ENCODE data around the gene IFNAR1. TPM values are rescaled to one million over a fixed set of nuclear protein-coding genes. Genes with fewer than 3 reads are reported as not detected.

IFNAR1 gene
- total and polyA plus RNA-seq, 9 of the 15 experiments (the other 6 are each of a cell fraction or from before 2014, with no cell fraction given) = 8.6 to 31.8 (median 14.8) TPM

DNA sequence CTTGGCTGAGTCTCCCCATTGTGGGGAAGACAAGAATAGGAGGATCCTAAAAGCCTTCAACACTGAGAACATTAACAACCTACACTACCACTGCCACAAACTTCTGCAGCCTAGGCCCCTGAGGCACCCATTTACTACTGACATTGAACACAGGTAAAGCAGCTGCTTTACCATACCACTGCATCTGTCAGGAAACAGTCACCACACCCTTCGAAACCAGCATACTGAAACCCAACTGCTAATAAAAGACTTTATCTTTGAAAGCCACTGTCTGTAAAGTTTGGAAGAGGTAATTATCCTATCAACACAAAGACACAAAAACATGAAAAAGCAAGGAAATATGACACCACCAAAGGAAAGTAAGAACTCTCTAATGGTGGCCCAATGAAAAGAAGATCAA, 7.4 kb downstream of the IFNAR1 start (continued):
- TF ChIP-seq HDAC2 (IDR thresholded peaks at IDR 0.05) (no peak), SREBF2 (CRISPR knock-in tag; IDR thresholded peaks at IDR 0.05) (no peak), CHD4 (IDR thresholded peaks at IDR 0.05; ENCODE audit: insufficient read depth, insufficient replicate concordance, low read depth, low read length, poor library complexity, severe bottlenecking) (no peak), FOXP1 (CRISPR knock-in tag; IDR thresholded peaks at IDR 0.05) (no peak), ZKSCAN8 (CRISPR knock-in tag; IDR thresholded peaks at IDR 0.05) (no peak), CBX8 (IDR thresholded peaks at IDR 0.05; ENCODE audit: borderline replicate concordance, extremely low read depth, low read depth, low read length, poor library complexity, severe bottlenecking) (no peak), ARID2 (IDR thresholded peaks at IDR 0.05) (no peak), ERF (CRISPR knock-in tag; IDR thresholded peaks at IDR 0.05) (no peak), MEF2D (tag; conservative IDR thresholded peaks at IDR 0.05; ENCODE audit: low read depth) (no peak), SOX6 (IDR thresholded peaks at IDR 0.05) (peak; percentile 55), ZNF699 (CRISPR knock-in tag; IDR thresholded peaks at IDR 0.05; ENCODE audit: insufficient replicate concordance) (no peak), PCBP2 (IDR thresholded peaks at IDR 0.05; ENCODE audit: low read depth, low read length, poor library complexity, severe bottlenecking) (no peak), CCNT2 (IDR thresholded peaks at IDR 0.05; ENCODE audit: borderline replicate concordance, extremely low read depth, insufficient read length, low read depth, low read length) (no peak), CBFA2T2 (conservative IDR thresholded peaks at IDR 0.05) (peak; percentile 71), ZNF324 (CRISPR knock-in tag; IDR thresholded peaks at IDR 0.05) (no peak), FOXK2 (conservative IDR thresholded peaks at IDR 0.05 in 1 of 2, IDR thresholded peaks at IDR 0.05 in 1 of 2; ENCODE audit: low read depth in 2 of 2) (0 out of 4 replicates have a peak, but pooled peaks of 1 of the 2 experiments have one; percentile 41), BRF1 (IDR thresholded peaks at IDR 0.05; ENCODE audit: borderline replicate concordance, extremely low read depth, insufficient read length) (no peak), DIDO1 (tag; IDR thresholded peaks at IDR 0.05; ENCODE audit: low read depth) (no peak), STAT5B (CRISPR knock-in tag; IDR thresholded peaks at IDR 0.05) (no peak), ZBTB1 (CRISPR knock-in tag; IDR thresholded peaks at IDR 0.05; ENCODE audit: borderline replicate concordance, low read depth) (no peak), NFATC3 (IDR thresholded peaks at IDR 0.05) (no peak)
- TF ChIP-seq, protein P1, sequence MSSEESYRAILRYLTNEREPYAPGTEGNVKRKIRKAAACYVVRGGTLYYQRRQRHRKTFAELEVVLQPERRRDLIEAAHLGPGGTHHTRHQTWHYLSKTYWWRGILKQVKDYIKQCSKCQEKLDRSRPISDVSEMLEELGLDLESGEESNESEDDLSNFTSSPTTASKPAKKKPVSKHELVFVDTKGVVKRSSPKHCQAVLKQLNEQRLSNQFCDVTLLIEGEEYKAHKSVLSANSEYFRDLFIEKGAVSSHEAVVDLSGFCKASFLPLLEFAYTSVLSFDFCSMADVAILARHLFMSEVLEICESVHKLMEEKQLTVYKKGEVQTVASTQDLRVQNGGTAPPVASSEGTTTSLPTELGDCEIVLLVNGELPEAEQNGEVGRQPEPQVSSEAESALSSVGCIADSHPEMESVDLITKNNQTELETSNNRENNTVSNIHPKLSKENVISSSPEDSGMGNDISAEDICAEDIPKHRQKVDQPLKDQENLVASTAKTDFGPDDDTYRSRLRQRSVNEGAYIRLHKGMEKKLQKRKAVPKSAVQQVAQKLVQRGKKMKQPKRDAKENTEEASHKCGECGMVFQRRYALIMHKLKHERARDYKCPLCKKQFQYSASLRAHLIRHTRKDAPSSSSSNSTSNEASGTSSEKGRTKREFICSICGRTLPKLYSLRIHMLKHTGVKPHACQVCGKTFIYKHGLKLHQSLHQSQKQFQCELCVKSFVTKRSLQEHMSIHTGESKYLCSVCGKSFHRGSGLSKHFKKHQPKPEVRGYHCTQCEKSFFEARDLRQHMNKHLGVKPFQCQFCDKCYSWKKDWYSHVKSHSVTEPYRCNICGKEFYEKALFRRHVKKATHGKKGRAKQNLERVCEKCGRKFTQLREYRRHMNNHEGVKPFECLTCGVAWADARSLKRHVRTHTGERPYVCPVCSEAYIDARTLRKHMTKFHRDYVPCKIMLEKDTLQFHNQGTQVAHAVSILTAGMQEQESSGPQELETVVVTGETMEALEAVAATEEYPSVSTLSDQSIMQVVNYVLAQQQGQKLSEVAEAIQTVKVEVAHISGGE (CRISPR knock-in tag; IDR thresholded peaks at IDR 0.05) = no peak
- TF ChIP-seq, protein P2, sequence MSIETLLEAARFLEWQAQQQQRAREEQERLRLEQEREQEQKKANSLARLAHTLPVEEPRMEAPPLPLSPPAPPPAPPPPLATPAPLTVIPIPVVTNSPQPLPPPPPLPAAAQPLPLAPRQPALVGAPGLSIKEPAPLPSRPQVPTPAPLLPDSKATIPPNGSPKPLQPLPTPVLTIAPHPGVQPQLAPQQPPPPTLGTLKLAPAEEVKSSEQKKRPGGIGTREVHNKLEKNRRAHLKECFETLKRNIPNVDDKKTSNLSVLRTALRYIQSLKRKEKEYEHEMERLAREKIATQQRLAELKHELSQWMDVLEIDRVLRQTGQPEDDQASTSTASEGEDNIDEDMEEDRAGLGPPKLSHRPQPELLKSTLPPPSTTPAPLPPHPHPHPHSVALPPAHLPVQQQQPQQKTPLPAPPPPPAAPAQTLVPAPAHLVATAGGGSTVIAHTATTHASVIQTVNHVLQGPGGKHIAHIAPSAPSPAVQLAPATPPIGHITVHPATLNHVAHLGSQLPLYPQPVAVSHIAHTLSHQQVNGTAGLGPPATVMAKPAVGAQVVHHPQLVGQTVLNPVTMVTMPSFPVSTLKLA (conservative IDR thresholded peaks at IDR 0.05) = no peak; a peak in 1 of 4 replicates
